ENCODE data around the gene CD82.

Gene CD82

GRCh38 chr11:44617671-44618461 lies 52.4 kb downstream of the CD82 start:
- DNase-seq (ENCODE audit: low read depth in 2 of 2) = no peak

GRCh38 chr11:44618561-44619425 lies 53.3 kb downstream of the CD82 start:
- DNase-seq (ENCODE audit: low read depth in 2 of 2) = no peak

- no peak for DNase-seq (ENCODE audit: low read depth in 2 of 2)
Measured at GRCh38 chr11:44620328-44620725, 54.9 kb downstream of the CD82 start.

DNA sequence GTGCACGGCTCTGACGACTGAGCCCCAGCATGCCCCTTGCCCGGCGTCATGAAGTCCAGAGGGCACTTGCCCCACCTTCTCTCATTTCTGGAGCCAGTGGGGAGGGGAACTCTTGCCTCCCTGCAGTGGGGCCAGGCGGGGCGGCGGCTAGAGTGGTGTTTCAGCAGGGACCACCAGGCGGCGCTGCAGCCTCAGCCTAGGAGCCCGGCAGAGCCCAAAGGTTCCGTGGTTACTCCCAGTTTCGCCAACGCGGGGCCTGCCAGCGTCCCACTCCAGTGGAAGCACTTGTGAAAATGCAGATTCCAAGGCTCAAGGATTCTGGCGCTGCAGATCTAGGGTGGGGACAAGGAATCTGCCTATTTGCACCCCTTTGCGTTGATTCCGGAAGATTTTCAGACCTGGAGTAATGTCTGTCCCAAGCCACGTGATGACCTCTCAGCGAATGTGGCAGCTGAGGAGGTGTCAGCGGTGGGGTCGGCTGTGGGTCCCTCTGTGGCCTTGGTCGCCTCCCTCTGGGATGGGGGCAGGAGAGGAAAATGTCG lies 55.7 kb downstream of the CD82 start:
- peak in 1 of 2 donors; percentile 27 for DNase-seq (ENCODE audit: low read depth in 2 of 2)

DNA sequence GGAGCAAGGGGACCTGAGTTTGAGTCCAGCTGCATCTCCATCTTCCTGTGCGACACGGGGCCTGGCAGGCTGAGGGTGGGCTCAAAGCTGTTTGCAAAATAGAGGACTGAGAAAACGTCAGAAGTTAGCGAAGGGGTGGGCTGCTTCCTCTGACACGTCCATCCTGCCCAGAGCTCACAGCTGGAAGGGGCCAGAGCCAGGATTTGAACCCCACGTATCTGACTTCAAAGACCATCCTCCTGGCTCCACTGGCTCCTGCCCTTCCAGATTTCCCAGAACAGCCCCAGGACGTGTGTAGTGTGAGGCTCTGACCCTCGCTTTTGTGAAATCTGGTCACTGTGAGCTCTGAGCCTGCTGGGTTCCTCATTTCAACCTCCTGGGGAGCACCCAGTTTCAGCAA lies 56.3 kb downstream of the CD82 start:
- DNase-seq (ENCODE audit: low read depth in 2 of 2) = no peak

DNA sequence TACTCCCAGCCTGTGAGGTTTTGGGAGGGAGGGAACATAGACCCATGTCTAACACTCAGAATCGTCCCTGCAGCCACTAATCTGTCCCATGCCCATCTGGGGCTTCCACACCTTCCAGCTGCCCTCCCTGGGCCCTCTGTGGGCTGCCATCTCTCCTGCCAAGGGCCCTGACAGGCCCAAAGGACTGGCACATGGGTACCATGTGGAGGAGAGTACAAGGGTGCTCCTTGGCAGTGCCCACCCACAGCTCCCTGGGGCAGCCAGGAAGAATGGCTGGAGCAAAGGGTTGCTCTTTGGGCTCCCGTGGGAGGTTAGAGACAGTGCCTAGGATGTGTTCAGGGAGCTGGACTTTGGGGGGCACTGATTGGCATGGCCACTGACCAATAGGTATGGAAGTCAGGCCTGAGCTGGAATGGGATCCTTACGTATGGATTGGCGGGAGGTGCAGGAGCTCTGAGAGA lies 56.8 kb downstream of the CD82 start:
- DNase-seq (ENCODE audit: low read depth in 2 of 2) = no peak

GRCh38 chr11:44622721-44623258 lies 57.3 kb downstream of the CD82 start:
- no peak for DNase-seq (ENCODE audit: low read depth in 2 of 2)

- no peak for DNase-seq (ENCODE audit: low read depth in 2 of 2)
Measured at GRCh38 chr11:44623341-44623730, 57.9 kb downstream of the CD82 start.

DNA sequence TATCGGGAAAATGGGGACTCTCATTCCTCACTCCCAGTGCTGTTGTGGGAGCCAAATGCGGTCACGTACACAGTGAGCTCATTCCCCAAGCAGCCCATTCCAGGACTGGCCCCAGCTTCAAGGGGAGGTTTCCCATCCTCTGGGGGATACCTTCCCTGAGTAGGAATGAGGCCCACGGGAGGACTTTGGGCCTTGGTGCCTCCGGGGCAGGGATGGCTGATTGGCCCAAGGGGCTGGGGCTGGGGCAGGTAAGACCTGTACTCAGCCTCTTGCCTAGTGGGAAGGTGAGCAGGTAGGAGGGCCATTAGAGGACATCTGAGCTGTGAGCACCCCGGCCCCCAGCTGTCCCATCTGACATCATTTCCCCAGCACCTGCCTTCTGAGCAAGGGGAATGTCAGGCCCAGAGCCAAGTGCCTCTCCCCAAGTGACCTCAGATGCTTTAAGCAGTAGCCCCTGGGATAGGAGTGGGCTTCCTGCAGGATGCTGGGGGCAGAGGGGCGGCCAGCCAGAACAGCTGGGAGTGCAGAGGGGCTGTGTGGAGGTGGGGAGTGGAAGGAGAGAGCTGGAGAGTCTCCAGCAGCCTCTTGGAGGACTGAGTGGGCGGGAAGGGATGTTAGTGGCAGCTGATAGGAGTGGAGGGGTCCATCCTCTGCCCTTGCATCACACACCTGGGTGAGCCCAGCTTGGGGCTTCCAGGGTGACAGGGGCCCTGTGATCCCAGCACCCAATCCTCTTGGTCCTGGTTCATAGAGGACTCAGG lies 58.4 kb downstream of the CD82 start:
- DNase-seq (ENCODE audit: low read depth in 2 of 2) = no peak

GRCh38 chr11:44624761-44625221 lies 59.3 kb downstream of the CD82 start:
- DNase-seq (ENCODE audit: low read depth in 2 of 2) = no peak

- DNase-seq (ENCODE audit: low read depth in 2 of 2) = no peak
Measured at GRCh38 chr11:44625759-44626523, 60.5 kb downstream of the CD82 start.

GRCh38 chr11:44626645-44627044 lies 61.2 kb downstream of the CD82 start:
- no peak for DNase-seq (ENCODE audit: low read depth in 2 of 2)

DNA sequence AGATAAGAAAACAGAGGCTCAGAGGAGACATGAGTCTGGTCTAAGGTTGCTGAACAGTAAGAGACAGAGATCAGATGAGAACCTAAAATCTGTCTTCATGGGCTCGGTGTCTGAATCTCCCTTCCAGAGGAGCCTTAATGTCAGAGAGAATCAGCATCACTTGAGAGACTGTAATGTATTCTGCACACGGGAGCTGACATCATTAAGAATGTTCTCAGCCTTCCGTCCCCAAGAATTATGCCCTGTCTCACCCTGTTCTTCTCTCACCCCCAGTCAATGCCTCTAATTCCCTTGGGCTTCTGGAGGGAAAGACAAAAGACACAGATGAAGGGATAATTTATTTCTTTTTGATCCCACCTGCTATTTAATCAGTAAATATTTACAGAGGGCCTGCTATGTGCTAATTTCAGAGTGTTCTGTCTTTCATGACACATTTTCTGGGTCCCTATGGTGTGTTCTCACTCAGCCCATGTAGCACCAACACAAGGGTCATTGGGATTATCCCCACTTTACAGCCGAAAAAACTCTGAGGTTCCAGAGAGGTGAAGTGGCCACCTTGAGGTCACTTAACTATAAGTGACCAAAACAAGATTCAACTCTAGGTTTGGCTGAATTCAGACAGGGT lies 61.8 kb downstream of the CD82 start:
- no peak for DNase-seq (ENCODE audit: low read depth in 2 of 2)

DNA sequence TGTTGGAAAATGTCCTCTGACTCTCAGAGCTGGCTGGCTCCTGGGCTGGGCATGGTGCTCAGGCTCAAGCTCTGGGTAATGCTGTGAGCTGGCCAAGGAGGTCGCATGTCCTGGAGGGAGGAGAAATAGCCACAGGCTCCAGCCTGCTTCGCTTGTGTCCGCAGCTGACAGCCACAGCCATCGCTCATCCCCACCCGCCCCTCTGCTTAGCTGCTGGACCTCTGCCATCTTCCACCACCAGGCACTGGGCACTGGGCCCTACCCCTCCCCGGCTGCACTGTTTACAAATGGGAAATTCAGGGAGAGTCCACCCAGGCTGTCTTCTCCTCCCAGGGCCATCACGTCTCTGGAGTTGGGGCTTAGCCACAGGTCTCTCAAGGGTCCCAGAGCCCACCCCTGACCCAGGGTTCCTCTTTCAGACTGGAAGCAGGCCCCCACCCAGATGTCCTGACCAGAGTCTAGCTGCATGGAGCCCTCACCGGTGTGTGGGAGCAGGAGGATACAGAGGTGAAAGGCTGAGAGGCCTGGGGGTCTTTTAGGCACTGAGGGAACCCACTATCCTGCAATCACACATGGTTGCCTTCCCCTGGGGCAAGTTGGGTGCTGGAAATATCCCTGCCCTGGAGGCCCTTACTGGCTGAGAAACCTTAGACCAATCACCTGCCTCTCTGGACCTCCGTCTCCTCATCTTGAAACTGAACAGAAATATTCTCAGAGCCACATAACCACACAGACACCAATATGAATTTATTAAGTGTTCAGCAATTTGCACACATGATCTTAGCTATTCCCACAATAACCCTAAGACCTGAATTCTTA lies 62.7 kb downstream of the CD82 start:
- no peak for DNase-seq (ENCODE audit: low read depth in 2 of 2)

GRCh38 chr11:44628730-44629700 lies 63.6 kb downstream of the CD82 start:
- DNase-seq (ENCODE audit: low read depth in 2 of 2) = no peak

- no peak for DNase-seq (ENCODE audit: low read depth in 2 of 2)
Measured at GRCh38 chr11:44629732-44630345, 64.4 kb downstream of the CD82 start.

GRCh38 chr11:44630511-44631210 lies 65.2 kb downstream of the CD82 start:
- DNase-seq (ENCODE audit: low read depth in 2 of 2) = no peak
